CD4-positive, alpha-beta T cell treated with Interleukin-15 for 4 hours (primary cell): ENCODE data around the gene HEPACAM.
A peak's percentile ranks its signal among the peaks of the same experiment; 100 is the strongest.

Experiments
- DNase-seq: peaks from one replicate; pipeline ENCODE4 v3.0.0-alpha.2; 2020; ENCODE audit warnings: low spot score

HEPACAM gene

GRCh38 chr11:124884869-124885479 is 50.9 kb downstream of the HEPACAM start:
- no peak for DNase-seq

DNA sequence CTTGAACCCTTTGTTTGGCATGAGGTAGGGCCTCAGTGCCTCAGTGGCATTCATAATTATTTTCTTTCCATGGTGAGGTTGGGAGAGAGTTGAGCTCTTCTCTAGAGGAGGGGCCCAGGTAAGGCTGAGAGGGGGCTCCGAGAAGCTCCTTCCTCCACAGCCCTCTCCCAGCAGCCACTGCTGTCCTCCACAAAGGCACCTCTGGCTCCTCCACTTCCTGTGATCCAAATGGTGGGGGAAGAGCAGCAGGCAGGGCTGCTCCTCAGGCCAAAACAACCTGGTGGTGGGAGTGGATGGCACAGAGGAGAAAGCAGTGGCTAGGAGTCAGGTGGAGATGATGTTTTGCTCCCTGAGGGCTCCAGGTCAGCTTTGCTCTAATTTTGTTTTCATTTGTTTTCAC is 51.5 kb downstream of the HEPACAM start:
- DNase-seq: no peak

DNA sequence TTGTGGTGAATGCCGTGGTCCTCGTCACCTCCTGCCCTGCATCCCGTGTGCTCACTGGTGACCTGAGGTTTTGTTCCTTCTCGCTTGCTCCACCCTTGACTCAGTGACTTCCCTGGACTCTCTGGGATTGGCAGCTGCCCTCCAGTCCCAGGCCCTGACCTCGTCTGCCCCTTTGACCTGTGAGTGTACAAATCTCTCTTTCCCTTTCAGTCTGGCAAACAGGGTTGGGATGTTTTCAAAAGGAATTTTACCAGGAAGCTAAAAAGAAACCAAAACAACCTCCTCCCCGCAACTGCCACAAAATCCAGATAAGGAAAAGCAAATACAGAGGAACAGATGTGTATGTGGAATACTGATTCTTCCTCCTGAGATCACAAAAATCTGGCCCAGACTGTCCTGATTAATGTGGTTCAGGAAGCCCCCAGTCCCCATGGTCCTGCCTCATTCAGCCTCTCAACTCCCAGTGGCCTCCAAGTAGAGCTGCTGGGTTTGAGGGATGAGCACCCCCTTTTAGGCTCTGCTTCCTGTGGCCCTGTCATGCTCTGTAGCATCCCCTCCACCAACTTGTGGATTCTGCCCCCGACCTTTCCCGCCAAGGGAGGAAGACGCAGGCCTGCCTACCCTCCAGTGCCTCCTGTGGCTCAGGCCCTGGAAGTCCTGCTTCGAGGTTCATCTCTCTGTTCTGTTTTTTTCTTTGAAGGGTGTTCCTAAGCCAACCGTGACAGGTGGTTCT is 53.3 kb downstream of the HEPACAM start:
- DNase-seq: no peak

DNA sequence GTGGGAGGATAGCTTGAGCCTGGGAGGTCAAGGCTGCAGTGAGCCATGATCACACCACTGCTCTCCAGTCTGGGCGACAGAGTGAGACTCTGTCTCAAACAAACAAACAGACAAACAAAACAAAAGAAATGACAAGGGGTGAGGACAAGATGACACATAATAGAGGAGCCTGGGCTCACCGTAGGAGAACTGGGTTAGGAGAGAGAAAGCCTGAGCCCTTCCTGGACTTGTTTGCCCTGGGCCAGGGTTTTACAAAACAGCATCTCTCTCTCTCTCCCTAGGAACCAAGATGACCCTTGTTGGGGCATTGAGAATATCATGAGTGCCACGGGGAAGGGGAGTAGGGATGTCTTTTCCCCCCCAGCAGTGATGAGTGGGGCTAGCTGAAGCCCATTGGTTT is 54.9 kb downstream of the HEPACAM start:
- DNase-seq: no peak

DNA sequence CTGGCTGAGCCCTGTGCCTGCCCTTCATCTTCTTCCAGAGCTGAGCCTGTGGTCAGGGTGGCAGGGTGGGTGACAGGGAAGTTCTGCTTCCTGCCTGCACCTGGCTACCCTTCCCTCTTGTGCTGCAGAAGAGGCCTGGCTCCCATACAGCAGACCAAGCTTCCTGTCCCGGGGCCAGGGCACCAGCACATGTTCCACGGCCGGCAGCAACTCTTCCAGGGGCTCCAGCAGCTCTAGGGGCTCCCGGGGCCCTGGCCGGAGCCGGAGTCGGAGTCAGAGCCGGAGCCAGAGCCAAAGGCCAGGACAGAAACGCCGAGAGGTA is 55.6 kb downstream of the HEPACAM start:
- DNase-seq: no peak

GRCh38 chr11:124879493-124880289 is 56.2 kb downstream of the HEPACAM start:
- no peak for DNase-seq

- DNase-seq: no peak
These were observed 56.9 kb downstream of the HEPACAM start for GRCh38 chr11:124878759-124879492.

DNA sequence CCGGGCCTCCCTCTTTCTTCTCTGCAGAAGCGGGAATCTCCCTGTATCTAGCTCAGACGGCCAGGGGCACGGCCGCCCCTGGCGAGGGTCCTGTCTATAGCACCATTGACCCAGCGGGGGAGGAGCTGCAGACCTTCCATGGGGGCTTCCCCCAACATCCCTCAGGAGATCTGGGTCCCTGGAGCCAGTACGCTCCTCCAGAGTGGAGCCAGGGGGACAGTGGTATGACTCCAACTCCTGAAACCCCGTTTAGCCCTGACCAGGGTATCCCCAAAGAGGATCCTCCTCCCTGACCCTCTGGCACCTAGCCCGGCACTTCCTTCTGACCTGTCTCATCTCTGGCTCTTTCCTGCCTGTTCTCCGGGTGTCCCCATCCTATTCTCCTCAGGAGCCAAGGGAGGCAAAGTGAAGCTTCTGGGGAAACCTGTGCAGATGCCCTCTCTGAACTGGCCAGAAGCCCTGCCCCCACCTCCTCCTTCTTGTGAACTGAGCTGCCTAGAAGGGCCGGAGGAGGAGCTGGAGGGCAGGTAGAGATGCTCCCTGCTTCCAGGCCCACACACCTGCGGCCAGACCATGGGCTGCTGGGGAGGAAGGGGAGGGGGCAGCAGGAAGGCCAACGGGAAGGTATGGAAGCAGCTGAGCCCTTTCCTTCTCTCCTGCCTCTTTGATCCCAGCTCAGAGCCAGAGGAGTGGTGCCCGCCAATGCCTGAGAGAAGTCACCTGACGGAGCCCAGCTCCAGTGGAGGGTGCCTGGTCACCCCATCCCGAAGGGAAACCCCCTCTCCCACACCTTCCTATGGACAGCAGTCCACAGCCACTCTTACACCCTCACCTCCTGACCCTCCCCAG is 57.7 kb downstream of the HEPACAM start:
- no peak for DNase-seq

- no peak for DNase-seq
These were observed 58.3 kb downstream of the HEPACAM start for GRCh38 chr11:124877631-124877909.

GRCh38 chr11:124876818-124877630 is 58.8 kb downstream of the HEPACAM start:
- DNase-seq: no peak

DNA sequence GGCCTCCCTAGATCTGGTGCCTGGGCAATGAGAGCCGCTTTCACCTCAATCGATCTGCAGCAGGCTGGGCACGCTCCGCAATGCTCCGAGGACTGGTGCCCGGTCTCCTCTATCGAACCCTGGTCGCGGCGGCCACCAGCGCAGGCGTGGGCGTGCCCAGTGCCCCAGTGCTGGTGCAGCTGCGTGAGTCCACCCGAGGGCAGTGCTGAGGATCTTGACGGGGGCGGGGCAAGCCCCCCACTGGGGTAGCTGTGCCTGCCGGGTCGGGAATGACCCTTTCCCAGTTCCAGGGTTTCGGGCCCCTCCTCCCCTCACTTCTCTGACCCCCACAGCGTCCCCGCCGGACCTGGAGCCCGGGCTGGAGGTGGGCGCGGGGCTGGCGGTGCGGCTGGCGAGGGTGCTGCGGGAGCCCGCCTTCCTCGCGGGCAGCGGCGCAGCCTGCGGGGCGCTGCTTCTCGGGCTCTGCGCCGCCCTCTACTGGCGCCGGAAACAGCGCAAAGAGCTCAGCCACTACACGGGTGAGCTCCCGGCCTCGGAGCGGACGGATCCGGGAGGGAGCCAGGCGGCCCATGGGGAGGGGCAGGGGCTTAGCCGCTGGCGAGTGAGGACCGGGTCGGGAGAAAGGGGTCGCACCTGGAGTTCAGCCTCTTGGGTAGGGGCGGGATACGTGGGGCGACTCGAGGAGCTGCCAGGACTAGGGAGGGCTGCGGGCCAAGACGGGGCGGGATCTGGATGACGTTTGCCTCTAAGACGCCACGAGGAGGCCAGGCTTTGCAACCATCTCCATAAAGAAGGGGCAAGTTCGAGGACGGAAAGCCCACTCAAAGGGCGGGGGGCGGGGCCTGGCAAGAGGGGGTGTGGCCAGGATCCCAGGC is 59.7 kb downstream of the HEPACAM start:
- DNase-seq: peak; percentile 72

DNA sequence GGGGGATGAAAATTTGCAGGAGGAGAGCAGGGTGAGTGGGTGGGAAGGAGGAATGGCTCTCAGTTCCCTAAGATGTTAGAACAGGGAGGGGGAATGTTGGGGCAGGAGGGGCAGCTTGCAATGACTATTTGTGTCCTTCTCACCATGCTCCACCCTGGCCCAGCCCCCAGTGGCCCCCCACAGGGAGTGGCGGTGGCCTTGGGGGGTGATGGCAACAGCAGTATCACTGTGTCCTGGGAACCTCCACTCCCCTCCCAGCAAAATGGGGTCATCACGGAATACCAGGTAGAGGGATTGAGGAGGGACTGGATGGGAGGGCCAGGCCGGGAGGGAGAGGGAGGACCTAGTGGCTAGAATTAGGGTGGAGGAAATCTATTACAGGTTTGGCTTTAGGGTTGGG is 60.4 kb downstream of the HEPACAM start:
- no peak for DNase-seq

GRCh38 chr11:124874571-124875255 is 61.1 kb downstream of the HEPACAM start:
- DNase-seq: no peak

DNA sequence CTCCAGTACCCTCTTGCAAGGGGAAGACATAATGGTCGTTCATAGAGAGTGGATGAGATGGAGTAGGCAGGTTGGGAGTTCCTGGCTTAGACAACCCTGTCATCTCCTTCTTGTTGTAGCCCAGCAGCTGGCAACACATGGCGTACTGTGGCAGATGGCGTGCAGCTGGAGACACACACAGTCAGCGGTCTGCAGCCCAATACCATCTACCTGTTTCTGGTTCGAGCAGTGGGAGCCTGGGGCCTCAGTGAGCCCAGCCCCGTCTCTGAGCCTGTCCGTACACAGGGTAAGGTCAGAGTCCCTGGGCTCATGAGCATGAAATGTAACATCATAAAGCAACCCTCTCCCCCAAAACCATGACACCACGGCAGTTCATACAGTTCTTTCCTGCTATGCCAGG is 61.9 kb downstream of the HEPACAM start:
- no peak for DNase-seq

- DNase-seq: no peak
These were observed 63.1 kb downstream of the HEPACAM start for GRCh38 chr11:124872741-124873140.

- DNase-seq: no peak
These were observed 63.6 kb downstream of the HEPACAM start for GRCh38 chr11:124872280-124872679.

- DNase-seq: no peak
These were observed 65.4 kb downstream of the HEPACAM start for GRCh38 chr11:124870430-124870829.

GRCh38 chr11:124869856-124870387 is 65.9 kb downstream of the HEPACAM start:
- DNase-seq: no peak

- no peak for DNase-seq
These were observed 66.5 kb downstream of the HEPACAM start for GRCh38 chr11:124869331-124869730.
